ENCODE results near the gene PTCH2.

Gene PTCH2

GRCh38 chr1:44884746-44885145 is 41.7 kb upstream of the PTCH2 start:
- no peaks in the 10 kb centered on the region for H3K27me3 ChIP-seq (ENCODE audit: insufficient read depth, poor library complexity, severe bottlenecking)
- TF ChIP-seq SPI1 (IDR thresholded peaks at IDR 0.05; ENCODE audit: borderline replicate concordance, low read depth) (no peak), POLR2AphosphoS5 (IDR thresholded peaks at IDR 0.05; ENCODE audit: low read depth) (no peak), REST (IDR thresholded peaks at IDR 0.05; ENCODE audit: insufficient replicate concordance, low read depth) (no peak), GABPA (IDR thresholded peaks at IDR 0.05; ENCODE audit: low read depth) (no peak)
- TF ChIP-seq, protein P1, sequence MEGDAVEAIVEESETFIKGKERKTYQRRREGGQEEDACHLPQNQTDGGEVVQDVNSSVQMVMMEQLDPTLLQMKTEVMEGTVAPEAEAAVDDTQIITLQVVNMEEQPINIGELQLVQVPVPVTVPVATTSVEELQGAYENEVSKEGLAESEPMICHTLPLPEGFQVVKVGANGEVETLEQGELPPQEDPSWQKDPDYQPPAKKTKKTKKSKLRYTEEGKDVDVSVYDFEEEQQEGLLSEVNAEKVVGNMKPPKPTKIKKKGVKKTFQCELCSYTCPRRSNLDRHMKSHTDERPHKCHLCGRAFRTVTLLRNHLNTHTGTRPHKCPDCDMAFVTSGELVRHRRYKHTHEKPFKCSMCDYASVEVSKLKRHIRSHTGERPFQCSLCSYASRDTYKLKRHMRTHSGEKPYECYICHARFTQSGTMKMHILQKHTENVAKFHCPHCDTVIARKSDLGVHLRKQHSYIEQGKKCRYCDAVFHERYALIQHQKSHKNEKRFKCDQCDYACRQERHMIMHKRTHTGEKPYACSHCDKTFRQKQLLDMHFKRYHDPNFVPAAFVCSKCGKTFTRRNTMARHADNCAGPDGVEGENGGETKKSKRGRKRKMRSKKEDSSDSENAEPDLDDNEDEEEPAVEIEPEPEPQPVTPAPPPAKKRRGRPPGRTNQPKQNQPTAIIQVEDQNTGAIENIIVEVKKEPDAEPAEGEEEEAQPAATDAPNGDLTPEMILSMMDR (IDR thresholded peaks at IDR 0.05; ENCODE audit: insufficient read depth, low read length) = no peak
- no peak for DNase-seq (ENCODE audit: low read depth in 1 of 2, low spot score in 1 of 2)
- H3K4me3 ChIP-seq (replicated peaks; ENCODE audit: insufficient read depth, low read length) = no peak overlapping the region
- H3K27ac ChIP-seq (replicated peaks) = no peak overlapping the region

DNA sequence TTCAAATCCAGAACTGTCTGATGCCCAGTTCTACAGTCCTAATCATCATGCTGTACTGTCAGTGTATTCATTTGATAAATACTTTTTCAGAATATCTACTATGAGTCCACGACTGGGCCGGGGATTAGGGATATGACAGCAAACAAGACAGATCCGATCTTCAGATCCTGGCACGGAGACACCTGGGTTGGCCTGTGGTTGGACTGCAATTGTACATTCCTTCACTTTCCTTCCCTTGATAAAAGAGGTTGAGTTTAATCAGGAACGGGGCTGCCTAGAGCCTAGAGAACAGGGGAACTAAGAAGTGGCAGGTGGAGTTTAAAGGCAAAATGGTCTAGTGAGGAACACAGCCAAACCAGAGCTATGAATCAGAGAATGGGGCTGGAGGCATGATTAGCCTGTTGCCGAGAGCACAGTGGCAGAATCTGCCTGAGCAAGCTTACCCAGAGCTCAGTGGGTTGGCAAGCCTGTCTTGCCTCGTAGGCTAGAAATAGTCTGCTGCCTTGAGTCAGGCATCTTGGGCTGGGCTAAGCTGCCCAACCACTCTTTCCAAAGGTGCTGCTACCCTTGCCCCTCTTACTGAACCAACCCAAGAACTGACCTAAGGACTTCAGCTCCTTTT is 38.1 kb upstream of the PTCH2 start:
- H3K27me3 ChIP-seq (ENCODE audit: insufficient read depth, poor library complexity, severe bottlenecking) = no peaks in the 10 kb centered on the region
- no peak overlapping the region for H3K4me3 ChIP-seq (replicated peaks; ENCODE audit: insufficient read depth, low read length)
- TF ChIP-seq REST (IDR thresholded peaks at IDR 0.05; ENCODE audit: insufficient replicate concordance, low read depth) = no peak
- TF ChIP-seq POLR2AphosphoS5 (IDR thresholded peaks at IDR 0.05; ENCODE audit: low read depth) = no peak
- no peak for TF ChIP-seq SPI1 (IDR thresholded peaks at IDR 0.05; ENCODE audit: borderline replicate concordance, low read depth)
- TF ChIP-seq GABPA (IDR thresholded peaks at IDR 0.05; ENCODE audit: low read depth) = no peak
- TF ChIP-seq, protein P1 (IDR thresholded peaks at IDR 0.05; ENCODE audit: insufficient read depth, low read length) = no peak
- no peak overlapping the region for H3K27ac ChIP-seq (replicated peaks)
- DNase-seq (ENCODE audit: low read depth in 1 of 2, low spot score in 1 of 2) = no peak

DNA sequence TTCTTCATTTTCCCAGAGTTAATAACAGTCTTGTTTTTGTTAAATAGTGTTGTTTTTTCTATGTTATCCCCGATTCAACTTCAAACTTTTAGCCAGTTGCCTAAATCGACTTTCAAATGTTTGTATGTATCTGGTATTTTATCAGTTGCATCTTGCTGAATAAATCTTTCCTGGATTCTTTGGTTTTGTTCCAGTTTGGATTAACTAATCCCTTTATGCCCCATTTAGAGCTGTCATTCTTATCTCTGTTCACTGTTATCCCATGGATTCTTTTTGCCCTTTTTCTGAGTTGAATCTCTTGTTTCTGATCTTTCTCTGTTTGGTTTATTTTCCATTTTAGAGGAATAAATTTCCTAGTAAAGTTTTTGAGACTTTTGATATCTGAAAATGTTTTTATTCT is 31.1 kb upstream of the PTCH2 start:
- Histone ChIP-seq H3K27me3 (ENCODE audit: insufficient read depth, poor library complexity, severe bottlenecking) (no peaks in the 10 kb centered on the region), H3K4me3 (replicated peaks; ENCODE audit: insufficient read depth, low read length) (no peak overlapping the region), H3K27ac (replicated peaks) (no peak overlapping the region)
- TF ChIP-seq POLR2AphosphoS5 (IDR thresholded peaks at IDR 0.05; ENCODE audit: low read depth) = no peak
- TF ChIP-seq SPI1 (IDR thresholded peaks at IDR 0.05; ENCODE audit: borderline replicate concordance, low read depth) = no peak
- no peak for TF ChIP-seq REST (IDR thresholded peaks at IDR 0.05; ENCODE audit: insufficient replicate concordance, low read depth)
- TF ChIP-seq, protein P1 (IDR thresholded peaks at IDR 0.05; ENCODE audit: insufficient read depth, low read length) = no peak
- TF ChIP-seq GABPA (IDR thresholded peaks at IDR 0.05; ENCODE audit: low read depth) = no peak
- DNase-seq (ENCODE audit: low read depth in 1 of 2, low spot score in 1 of 2) = no peak

All from HL-60 (cell line).